GM12878 (cell line): ENCODE measurements around the gene FNDC3A. TPM values are rescaled to one million over a fixed set of nuclear protein-coding genes. Genes with fewer than 3 reads are reported as not detected.
"Not testable (repeated sequence)": the region's sequence is repeated elsewhere in the genome, so short reads cannot be mapped to it uniquely, and the experiment has no call there.

ENCODE experiments used
- ATAC-seq: fragments of 200-7000 bp; cut with Tn5 transposase; 3 replicates; pipeline ENCODE4 v1.9.1; 2020; ENCODE audit warnings: mild to moderate bottlenecking, moderate library complexity
- BruUV-seq: library from RNA; stranded (reverse); fragments of 400-500 nt; replicated peaks from 2 replicates; lab custom pipeline; 2021; lab: Mats Ljungman, UMichigan
- CTCF ChIA-PET: fragments of 300-600 bp; sonication (Branson Sonifier 250); formaldehyde crosslinking; extraction: SDS; loops from one replicate; lab custom pipeline; 2021; ENCODE audit warnings: inconsistent platforms; lab: Yijun Ruan, JAX
- POLR2A ChIA-PET: fragments of 350-600 bp; formaldehyde crosslinking; extraction: SDS; loops from one replicate; lab custom pipeline; 2021; ENCODE audit warnings: inconsistent platforms; lab: Charles Lee
- RAD21 ChIA-PET: fragments of 300-600 bp; sonication (Branson Sonifier 250); formaldehyde crosslinking; loops from one replicate; lab custom pipeline; 2023; ENCODE audit warnings: antibody characterized with exemption; ENCODE audit not compliant: unreplicated experiment; lab: Charles Lee
- SMC1A ChIA-PET: fragments of 300-600 bp; sonication (Branson Sonifier 250); formaldehyde crosslinking; loops from one replicate; lab custom pipeline; 2023; ENCODE audit not compliant: unreplicated experiment, uncharacterized antibody; lab: Charles Lee
- DNase-seq: peaks from one replicate; pipeline ENCODE4 v3.0.0-alpha.2; 2011; ENCODE audit warnings: low read depth, low spot score
- FAIRE-seq: peaks from 3 replicates; lab custom pipeline; 2011; peaks lifted over from hg19 to GRCh38; lab: Jason Lieb, UNC
- H2AFZ ChIP-seq: 2 replicates; pipeline ENCODE4 v1.6.0; 2011; ENCODE audit warnings: low read depth, low read length, control low read depth; ENCODE audit not compliant: control insufficient read depth
- H3K27ac ChIP-seq: 2 replicates; pipeline ENCODE4 v1.5.1; 2011; ENCODE audit warnings: control low read depth; ENCODE audit not compliant: control insufficient read depth, insufficient read depth
- H3K27me3 ChIP-seq, 2 experiments: replicated peaks in 1 of 2; 2 replicates each; pipeline versions ENCODE4 v1.6.0 to v1.6.1; 2011; ENCODE audit warnings: low read length in 1 of 2; ENCODE audit not compliant: control insufficient read depth in 2 of 2, insufficient read depth in 2 of 2
- H3K36me3 ChIP-seq, 2 experiments: 2 replicates each; pipeline ENCODE4 v1.5.1; 2011; ENCODE audit warnings: low read length in 1 of 2; ENCODE audit not compliant: control insufficient read depth in 2 of 2, insufficient read depth in 2 of 2
- H3K4me1 ChIP-seq: 2 replicates; pipeline ENCODE4 v1.6.1; 2011; ENCODE audit warnings: mild to moderate bottlenecking, low read length, moderate library complexity, mixed read lengths; ENCODE audit not compliant: control insufficient read depth, insufficient read depth
- H3K4me2 ChIP-seq: 2 replicates; pipeline ENCODE4 v1.6.0; 2011; ENCODE audit warnings: control low read depth; ENCODE audit not compliant: control insufficient read depth, insufficient read depth
- H3K4me3 ChIP-seq: fragments of 200-600 bp; sonication (generic); 2 replicates; pipeline ENCODE4 v1.5.1; 2016
- H3K79me2 ChIP-seq: 2 replicates; pipeline ENCODE4 v1.6.0; 2011; ENCODE audit warnings: low read length; ENCODE audit not compliant: control insufficient read depth, insufficient read depth
- H3K9ac ChIP-seq: 2 replicates; pipeline ENCODE4 v1.8.0; 2011; ENCODE audit warnings: low read length, control low read depth, mixed read lengths; ENCODE audit not compliant: control insufficient read depth, insufficient read depth
- H3K9me3 ChIP-seq: replicated peaks from 3 replicates; pipeline ENCODE4 v1.5.1; 2011; ENCODE audit warnings: mild to moderate bottlenecking, low read length; ENCODE audit not compliant: control insufficient read depth, insufficient read depth
- H4K20me1 ChIP-seq: 2 replicates; pipeline ENCODE4 v1.6.0; 2011; ENCODE audit not compliant: control insufficient read depth, insufficient read depth
- CBFB ChIP-seq: IDR thresholded peaks from 2 replicates; pipeline ENCODE4 v1.6.1; 2016; ENCODE audit warnings: antibody characterized with exemption, low read depth
- EZH2 ChIP-seq: IDR thresholded peaks from 2 replicates; pipeline ENCODE4 v1.6.1; 2012; ENCODE audit warnings: low read depth, mild to moderate bottlenecking, control low read depth, inconsistent platforms, low read length, borderline replicate concordance; ENCODE audit not compliant: control insufficient read depth
- IKZF2 ChIP-seq, 2 experiments: fragments of 450-650 bp; IDR thresholded peaks; 2 replicates each; pipeline ENCODE4 v1.6.1; 2017; ENCODE audit warnings: mild to moderate bottlenecking in 2 of 2, moderate library complexity in 2 of 2
- JUND ChIP-seq: IDR thresholded peaks from 2 replicates; pipeline ENCODE4 v1.6.1; 2012; ENCODE audit warnings: low read depth, mild to moderate bottlenecking, low read length, improper control_type of control experiment, moderate library complexity
- NBN ChIP-seq: fragments of 450-650 bp; IDR thresholded peaks from 2 replicates; pipeline ENCODE4 v1.6.1; 2016
- SMAD5 ChIP-seq: IDR thresholded peaks from 2 replicates; pipeline ENCODE4 v1.6.1; 2016; ENCODE audit warnings: antibody characterized with exemption, low read depth
- WGBS: methylation state at CpG from one replicate; pipeline ENCODE4 v1.1.6; 2016; ENCODE audit warnings: low lambda C conversion rate; ENCODE audit not compliant: insufficient replicate concordance, insufficient coverage; ENCODE audit errors: missing lambda C conversion rate; 5-methylcytosine and 5-hydroxymethylcytosine counted together
- in situ Hi-C: fragments of 300-500 bp; cut with MboI; formaldehyde crosslinking; loops from 9 replicates; pipeline ENCODE4 v1.14.3; 2018; ENCODE audit warnings: mixed read lengths
- intact Hi-C: fragments of 100-400 bp; cut with micrococcal nuclease; formaldehyde crosslinking; loops from one replicate; pipeline ENCODE4 v1.14.2; 2022; ENCODE audit not compliant: unreplicated experiment
- polyA plus RNA-seq, 11 experiments: library from polyadenylated mRNA; depleted of rRNA in 4 of 11; unstranded in 6 of 11; stranded (reverse) in 5 of 11; fragments of >200 nt; fragmentation: Nextera tagmentation in 4 of 11; fragmentation: Illumina TruSeq in 1 of 11; extraction: Ambion mirVana in 4 of 11; extraction: Trizol in 1 of 11; gene quantifications; 1 replicate in 1 of 11; 2 replicates in 10 of 11; pipeline versions ENCODE4 v1.2.1 to v1.2.3, GENCODE V29; 2011 to 2016; ENCODE audit warnings: inconsistent platforms in 2 of 11, missing spikeins in 2 of 11, low read depth in 1 of 11
- total RNA-seq, 4 experiments: library from RNA; depleted of rRNA in 3 of 4; stranded (reverse); fragments of >200 nt in 3 of 4; fragmentation: Illumina TruSeq in 1 of 4; extraction: Trizol in 1 of 4; gene quantifications; 2 replicates each; pipeline versions ENCODE4 v1.2.1 to v1.2.3, GENCODE V29; 2013 to 2021
- TF ChIP-seq, protein P1 (sequence below): fragments of 450-650 bp; IDR thresholded peaks from 2 replicates; pipeline ENCODE4 v1.6.1; 2016; ENCODE audit warnings: mild to moderate bottlenecking, moderate library complexity, borderline replicate concordance
- TF ChIP-seq, protein P2 (sequence below): fragments of 450-650 bp; IDR thresholded peaks from 2 replicates; pipeline ENCODE4 v1.6.1; 2017; ENCODE audit warnings: mild to moderate bottlenecking, moderate library complexity

FNDC3A gene
- total and polyA plus RNA-seq, 10 of the 15 experiments (the other 5 are each of a cell fraction or from before 2014, with no cell fraction given) = 6.3 to 46.4 (median 22.8) TPM

DNA sequence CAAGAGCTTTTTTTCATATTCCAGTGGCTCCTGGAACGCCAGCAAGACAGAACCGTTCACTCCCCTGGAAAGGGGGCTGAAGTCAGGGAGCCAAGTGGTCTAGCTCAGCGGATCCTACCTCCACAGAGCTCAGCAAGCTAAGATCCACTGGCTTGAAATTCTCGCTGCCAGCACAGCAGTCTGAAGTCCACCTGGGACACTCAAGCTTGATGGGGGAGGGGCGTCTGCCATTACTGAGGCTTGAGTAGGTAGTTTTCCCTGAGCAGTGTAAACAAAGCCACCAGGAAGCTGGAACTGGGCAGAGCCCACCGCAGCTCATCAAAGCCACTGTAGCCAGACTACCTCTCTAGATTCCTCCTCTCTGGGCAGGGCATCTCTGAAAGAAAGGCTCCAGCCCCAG is 142.7 kb downstream of the FNDC3A start:
- H3K27me3 ChIP-seq, H3K4me2 ChIP-seq, H3K4me3 ChIP-seq, H4K20me1 ChIP-seq, H3K9me3 ChIP-seq, BruUV-seq, H3K79me2 ChIP-seq, POLR2A ChIA-PET, RAD21 ChIA-PET, H2AFZ ChIP-seq, FAIRE-seq, H3K36me3 ChIP-seq, ATAC-seq, H3K4me1 ChIP-seq, SMC1A ChIA-PET, DNase-seq, in situ Hi-C loops, H3K27ac ChIP-seq, intact Hi-C loops, H3K9ac ChIP-seq: not testable (repeated sequence)
- 99% methylated on average over 6 of the region's 6 CpGs for WGBS
- CTCF ChIA-PET = interaction anchor here (1.3 kb wide), 1 partner anchor 19 kb away, joined by 4 read pairs; no protein-coding TSS in a partner anchor

DNA sequence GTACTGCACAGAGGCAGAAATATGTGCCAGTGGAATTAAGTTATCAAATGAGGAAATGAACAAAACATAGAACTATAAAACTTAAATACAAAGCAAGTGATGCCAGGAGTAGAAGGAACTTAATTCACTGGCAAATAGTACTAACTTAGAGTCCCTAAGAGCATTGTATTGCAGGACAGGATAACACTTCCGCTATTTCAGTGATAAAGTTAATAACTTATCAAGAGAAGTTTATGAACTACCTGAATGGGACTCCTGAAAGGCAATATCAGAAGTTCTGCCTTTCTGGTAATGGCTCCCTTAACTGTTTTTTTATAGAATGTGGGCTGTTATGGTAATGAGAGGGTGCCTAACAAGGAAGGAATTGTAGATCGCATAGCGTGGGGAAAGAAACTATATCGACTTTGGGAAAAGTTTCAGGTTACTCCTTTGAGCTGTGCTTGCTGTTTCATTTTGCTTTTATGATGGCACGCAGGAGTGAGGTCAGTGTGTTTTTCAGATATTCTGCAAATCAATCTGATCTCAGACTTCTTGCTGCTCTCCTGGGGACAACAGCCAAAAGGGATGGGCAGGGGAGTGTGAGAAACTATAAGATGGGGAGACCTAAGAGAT is 149.1 kb downstream of the FNDC3A start:
- Histone ChIP-seq H3K4me2 (no peak overlapping the region), H4K20me1 (no peaks in the 10 kb centered on the region), H3K36me3 (no peaks in the 10 kb centered on the region), H3K27me3 (no peaks in the 10 kb centered on the region), H3K4me1 (no peaks in the 10 kb centered on the region), H3K4me3 (no peak overlapping the region), H3K27ac (no peak overlapping the region), H3K9ac (no peak overlapping the region), H3K79me2 (no peaks in the 10 kb centered on the region), H2AFZ (no peak overlapping the region), H3K9me3 (no peaks in the 10 kb centered on the region)
- POLR2A ChIA-PET = interaction anchor here (1.0 to 1.1 kb wide), 2 partner anchors 12 to 41 kb away, joined by 3 to 5 read pairs; no protein-coding TSS in a partner anchor
- intact Hi-C loops (no loop called here), in situ Hi-C loops (no loop called here)
- no peak for FAIRE-seq
- 100% methylated on average over 5 of the region's 5 CpGs for WGBS
- CTCF ChIA-PET = interaction anchor here (0.8 to 1.5 kb wide), 3 partner anchors 9 to 58 kb away, joined by 3 read pairs; no protein-coding TSS in a partner anchor
- SMC1A ChIA-PET = interaction anchor here (1.5 to 2.0 kb wide), 2 partner anchors 12 to 84 kb away, joined by 3 to 11 read pairs; no protein-coding TSS in a partner anchor
- ATAC-seq = no peak
- no TSS peak for BruUV-seq
- RAD21 ChIA-PET = interaction anchor here (1.1 kb wide), 1 partner anchor 12 kb away, joined by 3 read pairs; no protein-coding TSS in a partner anchor
- no peak for DNase-seq
- TF ChIP-seq IKZF2 (IDR thresholded peaks at IDR 0.05) (no peak), EZH2 (no peak), NBN (no peak), SMAD5 (no peak), JUND (no peak), CBFB (no peak)
- TF ChIP-seq, protein P1, sequence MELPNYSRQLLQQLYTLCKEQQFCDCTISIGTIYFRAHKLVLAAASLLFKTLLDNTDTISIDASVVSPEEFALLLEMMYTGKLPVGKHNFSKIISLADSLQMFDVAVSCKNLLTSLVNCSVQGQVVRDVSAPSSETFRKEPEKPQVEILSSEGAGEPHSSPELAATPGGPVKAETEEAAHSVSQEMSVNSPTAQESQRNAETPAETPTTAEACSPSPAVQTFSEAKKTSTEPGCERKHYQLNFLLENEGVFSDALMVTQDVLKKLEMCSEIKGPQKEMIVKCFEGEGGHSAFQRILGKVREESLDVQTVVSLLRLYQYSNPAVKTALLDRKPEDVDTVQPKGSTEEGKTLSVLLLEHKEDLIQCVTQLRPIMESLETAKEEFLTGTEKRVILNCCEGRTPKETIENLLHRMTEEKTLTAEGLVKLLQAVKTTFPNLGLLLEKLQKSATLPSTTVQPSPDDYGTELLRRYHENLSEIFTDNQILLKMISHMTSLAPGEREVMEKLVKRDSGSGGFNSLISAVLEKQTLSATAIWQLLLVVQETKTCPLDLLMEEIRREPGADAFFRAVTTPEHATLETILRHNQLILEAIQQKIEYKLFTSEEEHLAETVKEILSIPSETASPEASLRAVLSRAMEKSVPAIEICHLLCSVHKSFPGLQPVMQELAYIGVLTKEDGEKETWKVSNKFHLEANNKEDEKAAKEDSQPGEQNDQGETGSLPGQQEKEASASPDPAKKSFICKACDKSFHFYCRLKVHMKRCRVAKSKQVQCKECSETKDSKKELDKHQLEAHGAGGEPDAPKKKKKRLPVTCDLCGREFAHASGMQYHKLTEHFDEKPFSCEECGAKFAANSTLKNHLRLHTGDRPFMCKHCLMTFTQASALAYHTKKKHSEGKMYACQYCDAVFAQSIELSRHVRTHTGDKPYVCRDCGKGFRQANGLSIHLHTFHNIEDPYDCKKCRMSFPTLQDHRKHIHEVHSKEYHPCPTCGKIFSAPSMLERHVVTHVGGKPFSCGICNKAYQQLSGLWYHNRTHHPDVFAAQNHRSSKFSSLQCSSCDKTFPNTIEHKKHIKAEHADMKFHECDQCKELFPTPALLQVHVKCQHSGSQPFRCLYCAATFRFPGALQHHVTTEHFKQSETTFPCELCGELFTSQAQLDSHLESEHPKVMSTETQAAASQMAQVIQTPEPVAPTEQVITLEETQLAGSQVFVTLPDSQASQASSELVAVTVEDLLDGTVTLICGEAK = no peak
- TF ChIP-seq, protein P2, sequence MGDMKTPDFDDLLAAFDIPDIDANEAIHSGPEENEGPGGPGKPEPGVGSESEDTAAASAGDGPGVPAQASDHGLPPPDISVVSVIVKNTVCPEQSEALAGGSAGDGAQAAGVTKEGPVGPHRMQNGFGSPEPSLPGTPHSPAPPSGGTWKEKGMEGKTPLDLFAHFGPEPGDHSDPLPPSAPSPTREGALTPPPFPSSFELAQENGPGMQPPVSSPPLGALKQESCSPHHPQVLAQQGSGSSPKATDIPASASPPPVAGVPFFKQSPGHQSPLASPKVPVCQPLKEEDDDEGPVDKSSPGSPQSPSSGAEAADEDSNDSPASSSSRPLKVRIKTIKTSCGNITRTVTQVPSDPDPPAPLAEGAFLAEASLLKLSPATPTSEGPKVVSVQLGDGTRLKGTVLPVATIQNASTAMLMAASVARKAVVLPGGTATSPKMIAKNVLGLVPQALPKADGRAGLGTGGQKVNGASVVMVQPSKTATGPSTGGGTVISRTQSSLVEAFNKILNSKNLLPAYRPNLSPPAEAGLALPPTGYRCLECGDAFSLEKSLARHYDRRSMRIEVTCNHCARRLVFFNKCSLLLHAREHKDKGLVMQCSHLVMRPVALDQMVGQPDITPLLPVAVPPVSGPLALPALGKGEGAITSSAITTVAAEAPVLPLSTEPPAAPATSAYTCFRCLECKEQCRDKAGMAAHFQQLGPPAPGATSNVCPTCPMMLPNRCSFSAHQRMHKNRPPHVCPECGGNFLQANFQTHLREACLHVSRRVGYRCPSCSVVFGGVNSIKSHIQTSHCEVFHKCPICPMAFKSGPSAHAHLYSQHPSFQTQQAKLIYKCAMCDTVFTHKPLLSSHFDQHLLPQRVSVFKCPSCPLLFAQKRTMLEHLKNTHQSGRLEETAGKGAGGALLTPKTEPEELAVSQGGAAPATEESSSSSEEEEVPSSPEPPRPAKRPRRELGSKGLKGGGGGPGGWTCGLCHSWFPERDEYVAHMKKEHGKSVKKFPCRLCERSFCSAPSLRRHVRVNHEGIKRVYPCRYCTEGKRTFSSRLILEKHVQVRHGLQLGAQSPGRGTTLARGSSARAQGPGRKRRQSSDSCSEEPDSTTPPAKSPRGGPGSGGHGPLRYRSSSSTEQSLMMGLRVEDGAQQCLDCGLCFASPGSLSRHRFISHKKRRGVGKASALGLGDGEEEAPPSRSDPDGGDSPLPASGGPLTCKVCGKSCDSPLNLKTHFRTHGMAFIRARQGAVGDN = no peak
